HG02852 (cell line): ENCODE results near the gene HID1.
"Not testable (repeated sequence)": the region's sequence is repeated elsewhere in the genome, so short reads cannot be mapped to it uniquely, and the experiment has no call there.

Experiments used
- ATAC-seq: cut with Tn5 transposase; IDR thresholded peaks from one replicate; pipeline ENCODE4 v1.9.1; 2021; ENCODE audit warnings: mild to moderate bottlenecking, moderate library complexity; ENCODE audit not compliant: unreplicated experiment

HID1 gene

GRCh38 chr17:74971069-74971841 is 1.3 kb downstream of the HID1 start:
- no peak for ATAC-seq

DNA sequence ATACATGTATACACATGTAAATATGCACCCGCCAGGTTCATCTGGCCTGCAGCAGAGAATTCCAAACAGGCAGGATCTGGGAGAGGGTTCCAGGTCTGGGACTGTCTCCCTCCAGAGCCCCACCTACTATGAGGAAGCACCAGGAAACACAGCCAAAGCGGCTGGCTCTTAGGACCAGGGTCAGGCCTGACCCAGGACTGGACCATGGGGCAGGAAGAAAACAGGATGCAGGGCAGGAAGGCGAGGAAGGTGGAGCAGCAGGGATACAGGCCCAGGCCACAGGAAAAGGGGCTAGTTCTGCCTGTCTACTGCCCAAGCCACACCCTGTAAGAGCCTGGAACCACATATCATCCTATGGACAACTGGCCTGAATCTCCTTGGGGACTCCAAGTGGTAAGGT is 2.2 kb downstream of the HID1 start:
- ATAC-seq: no peak

DNA sequence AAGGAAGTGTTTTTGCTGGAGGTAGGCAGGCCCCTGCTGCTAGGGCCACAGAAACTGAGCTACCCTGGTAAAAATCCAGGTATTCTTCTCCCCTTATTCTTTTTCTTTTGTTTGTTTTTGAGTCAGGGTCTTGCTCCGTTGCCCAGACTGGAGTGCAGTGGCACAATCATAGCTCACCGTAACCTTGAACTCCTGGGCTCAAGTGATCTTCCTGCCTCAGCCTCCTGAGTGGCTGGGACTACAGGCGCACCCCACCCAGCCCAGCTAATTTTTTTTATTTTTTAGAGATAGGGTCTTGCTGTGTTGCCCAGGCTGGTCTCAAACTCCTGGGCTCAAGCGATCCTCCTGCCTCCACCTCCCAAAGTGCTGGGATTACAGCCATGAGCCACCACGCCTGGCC is 3.1 kb downstream of the HID1 start:
- not testable (repeated sequence) for ATAC-seq

- no peak for ATAC-seq
These were observed 4.2 kb downstream of the HID1 start for GRCh38 chr17:74968361-74968780.

GRCh38 chr17:74964988-74965622 is 7.5 kb downstream of the HID1 start:
- no peak for ATAC-seq

DNA sequence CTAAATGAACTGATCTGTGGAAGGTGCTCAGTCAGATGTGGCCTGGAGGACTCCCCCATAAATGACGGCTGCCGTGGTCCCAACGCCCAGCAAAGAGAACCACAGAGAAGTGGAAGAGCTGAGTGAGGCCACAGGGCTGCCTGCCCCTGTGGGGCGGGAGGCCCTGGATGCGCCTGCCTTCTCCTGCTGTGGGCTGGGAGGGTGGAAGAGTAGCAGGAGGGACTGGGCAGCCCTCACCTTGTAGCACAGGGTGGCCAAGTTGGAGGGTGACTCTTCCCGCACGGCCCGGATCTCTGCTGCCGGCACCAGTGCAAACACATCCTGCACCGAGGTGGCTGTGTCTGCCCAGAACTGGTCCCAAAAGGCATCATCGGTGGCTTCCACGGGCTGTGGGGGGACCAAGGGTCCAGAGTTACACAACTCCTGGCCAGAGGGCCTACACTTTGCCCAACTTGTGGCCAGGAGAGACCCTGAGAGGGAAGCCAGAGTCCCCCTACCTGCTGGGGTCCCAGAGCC is 8.3 kb downstream of the HID1 start:
- no peak for ATAC-seq

GRCh38 chr17:74963656-74964055 is 8.9 kb downstream of the HID1 start:
- ATAC-seq: no peak

DNA sequence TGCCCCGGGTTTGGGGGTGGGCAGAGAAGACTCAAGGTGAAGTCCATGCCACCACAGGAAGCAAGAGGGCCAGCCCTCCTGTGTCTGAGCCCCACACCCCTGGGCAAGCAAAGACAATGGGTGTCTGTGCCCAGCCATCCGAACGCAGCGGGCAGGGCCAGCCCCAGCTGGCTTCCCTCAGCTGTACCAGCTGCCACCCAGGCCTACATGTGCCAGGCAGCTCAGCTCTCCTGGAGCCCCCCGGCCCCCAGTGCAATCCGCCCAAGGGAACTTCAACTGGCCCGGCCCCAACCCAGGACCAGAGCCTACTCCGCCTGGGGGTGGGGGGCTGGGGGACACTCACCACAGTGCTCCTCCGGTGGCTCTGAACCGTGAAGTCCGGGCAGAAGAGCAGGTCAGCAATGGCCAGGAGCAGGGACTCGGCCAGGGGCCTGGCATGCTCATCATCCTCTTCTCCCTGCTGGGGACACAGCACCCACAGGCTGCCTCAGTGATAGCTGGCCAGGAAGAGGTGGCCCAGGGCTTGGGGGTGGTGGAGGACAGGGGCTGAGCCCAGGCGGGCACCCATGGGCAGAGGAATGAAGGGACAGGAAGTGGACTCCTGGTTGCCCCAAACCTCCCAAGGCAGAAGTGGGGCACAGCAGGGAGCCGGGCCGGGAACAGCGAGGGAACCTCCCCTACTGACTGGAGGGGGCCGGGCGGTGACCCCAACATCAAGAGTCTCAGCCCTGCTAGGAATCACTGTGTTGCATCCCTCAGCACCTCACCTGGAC is 9.8 kb downstream of the HID1 start:
- ATAC-seq: no peak

DNA sequence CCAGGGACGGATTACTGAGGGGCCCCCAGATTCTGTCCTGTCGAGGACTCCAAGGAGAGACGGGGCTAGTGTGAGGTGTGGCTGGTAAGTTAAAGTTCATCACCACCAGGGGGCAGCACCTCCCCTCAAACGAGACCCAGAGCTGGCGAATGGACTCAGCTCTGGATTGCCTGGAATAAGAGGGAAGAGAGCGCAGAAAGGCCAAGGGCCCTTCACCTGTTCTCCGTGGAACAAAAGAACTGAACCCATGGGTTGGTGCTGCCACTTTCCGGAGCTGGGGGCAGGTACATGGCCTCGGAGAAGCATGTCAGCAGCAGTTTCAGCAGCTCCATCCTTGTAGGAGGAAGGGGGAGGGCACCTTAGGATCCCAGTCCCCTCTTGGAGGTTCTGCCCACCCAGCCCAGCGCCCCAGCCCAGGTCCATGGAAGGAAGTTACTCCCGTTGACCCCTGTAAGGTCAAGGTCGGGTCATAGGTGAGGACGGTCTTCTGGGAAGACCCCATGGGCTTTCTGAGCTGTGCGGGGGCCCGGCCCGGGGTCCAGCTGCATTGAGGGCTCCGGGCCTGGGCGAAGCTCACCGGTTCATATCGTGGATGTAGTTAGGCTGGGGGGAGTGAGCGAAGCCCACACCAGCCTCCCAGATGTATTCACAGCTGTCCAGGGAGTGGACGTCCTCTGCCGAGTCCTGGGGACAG is 10.8 kb downstream of the HID1 start:
- ATAC-seq: no peak

- no peak for ATAC-seq
These were observed 11.8 kb downstream of the HID1 start for GRCh38 chr17:74960570-74961342.

DNA sequence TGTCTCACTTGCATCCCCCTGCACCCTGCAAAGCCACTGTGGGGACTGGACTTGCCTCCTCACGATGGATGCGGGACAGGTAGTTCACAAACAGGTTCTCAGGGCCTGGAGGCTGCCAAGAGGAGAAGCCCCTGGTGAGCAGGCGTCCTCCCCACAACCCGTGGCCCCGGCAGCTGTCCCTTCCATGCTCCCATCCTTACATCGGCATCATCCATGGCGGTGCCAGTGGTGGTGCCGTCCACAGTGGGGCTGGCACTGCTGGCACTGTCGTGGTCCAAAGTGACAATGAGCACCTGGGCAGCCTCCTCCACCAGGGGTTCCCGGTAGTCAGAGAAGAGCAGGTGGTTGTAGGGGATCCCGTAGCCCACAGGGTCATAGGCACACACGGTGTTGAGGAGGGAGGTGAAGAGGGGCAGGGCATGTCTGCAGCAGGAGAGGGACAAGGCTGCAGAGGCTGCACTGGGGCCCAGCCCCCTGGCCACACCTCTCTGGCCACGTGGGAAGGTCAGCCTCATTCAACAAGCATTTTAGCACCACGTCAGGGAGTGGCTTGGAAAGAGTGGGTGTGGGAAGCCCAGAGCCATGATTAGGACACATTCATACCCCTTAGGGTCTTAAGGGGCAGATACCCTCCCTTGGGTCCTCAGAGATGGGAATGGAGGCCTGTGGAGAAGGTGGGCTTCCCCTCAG is 12.6 kb downstream of the HID1 start:
- ATAC-seq: no peak

DNA sequence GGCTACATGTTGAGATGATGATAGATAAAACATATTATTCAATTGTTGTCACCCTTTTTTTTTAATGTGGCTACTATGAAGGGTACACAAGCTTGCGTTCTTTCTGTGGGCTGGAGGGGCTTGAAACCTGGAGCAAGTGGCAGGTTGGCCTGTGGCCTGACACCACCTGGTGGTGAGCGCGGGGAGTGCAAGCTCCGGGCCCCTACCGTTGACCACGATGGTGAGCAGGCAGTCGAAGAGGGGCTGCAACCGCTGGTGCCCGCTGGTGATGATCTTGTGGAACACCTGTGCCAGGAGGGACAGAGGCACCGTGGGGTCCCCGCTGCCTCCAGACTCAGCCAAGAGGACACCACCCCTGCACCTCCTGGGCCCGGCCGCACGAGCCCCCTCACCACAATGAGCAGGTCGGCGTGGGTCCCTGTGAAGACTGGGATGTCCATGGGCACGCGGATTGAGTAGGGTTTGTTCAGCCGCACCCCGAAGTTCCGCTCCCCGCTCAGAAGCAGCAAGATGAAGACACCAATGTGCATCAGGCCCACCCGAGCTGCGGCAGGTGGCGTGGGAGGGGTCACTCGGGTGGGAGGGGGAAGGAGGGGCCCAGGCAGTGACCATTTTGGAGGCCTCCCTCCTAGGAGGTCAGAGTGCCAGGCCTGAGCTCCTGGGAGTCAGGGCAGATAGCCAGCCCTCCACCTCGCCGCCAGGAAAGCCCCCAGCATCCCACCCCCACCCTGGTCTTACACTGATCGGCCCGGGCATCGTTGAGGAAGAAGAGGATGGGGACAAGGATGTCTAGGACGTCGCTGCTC is 14.4 kb downstream of the HID1 start:
- ATAC-seq: no peak

GRCh38 chr17:74956093-74956492 is 16.5 kb downstream of the HID1 start:
- ATAC-seq: no peak

DNA sequence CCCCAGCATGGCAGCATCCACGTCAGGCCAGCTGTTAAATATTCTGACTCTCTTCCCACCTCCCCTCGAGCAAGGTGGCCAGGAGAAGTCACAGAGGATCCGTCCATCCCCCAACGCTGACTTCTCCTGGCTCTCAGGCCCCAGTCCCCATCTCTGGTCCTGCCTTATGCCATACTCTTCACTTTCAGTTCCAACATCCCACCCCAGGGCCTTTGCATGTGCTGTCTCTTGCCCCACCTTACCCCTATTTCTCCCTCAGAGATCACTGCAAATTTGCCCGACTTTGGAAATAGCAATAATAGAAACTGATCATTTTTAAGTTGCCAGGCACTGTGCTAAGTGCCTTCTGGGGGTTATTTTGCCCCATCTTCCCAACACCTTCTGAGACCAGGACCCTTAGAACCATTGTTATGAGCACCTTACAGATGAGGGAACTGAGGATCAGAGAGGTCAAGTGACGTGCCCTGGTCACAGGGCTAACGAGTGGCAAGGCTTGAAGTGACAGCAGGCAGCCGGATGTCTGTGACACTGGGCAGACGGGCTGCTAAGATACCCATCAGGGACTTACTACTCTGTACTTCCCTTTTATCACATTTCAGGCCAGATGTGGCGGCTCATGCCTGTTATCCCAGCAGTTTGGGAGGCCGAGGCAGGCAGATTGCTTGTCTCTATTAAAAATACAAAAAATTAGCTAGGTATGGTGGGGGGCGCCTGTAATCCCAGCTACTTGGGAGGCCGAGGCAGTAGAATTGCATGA is 17.7 kb downstream of the HID1 start:
- ATAC-seq: no peak

- no peak for ATAC-seq
These were observed 18.4 kb downstream of the HID1 start for GRCh38 chr17:74954115-74954514.

GRCh38 chr17:74953134-74953687 is 19.3 kb downstream of the HID1 start:
- no peak for ATAC-seq

GRCh38 chr17:74952431-74953133 is 20.0 kb downstream of the HID1 start:
- ATAC-seq: no peak
